ENCODE data around the gene NTRK3. TPM values are rescaled to one million over a fixed set of nuclear protein-coding genes. Genes with fewer than 3 reads are reported as not detected.

The NTRK3 gene
- total RNA-seq, 1 donor from 2014 or later: not detected

- no peak overlapping the region for H3K4me3 ChIP-seq (ENCODE audit: low read depth, low read length)
- TF ChIP-seq, protein P1, sequence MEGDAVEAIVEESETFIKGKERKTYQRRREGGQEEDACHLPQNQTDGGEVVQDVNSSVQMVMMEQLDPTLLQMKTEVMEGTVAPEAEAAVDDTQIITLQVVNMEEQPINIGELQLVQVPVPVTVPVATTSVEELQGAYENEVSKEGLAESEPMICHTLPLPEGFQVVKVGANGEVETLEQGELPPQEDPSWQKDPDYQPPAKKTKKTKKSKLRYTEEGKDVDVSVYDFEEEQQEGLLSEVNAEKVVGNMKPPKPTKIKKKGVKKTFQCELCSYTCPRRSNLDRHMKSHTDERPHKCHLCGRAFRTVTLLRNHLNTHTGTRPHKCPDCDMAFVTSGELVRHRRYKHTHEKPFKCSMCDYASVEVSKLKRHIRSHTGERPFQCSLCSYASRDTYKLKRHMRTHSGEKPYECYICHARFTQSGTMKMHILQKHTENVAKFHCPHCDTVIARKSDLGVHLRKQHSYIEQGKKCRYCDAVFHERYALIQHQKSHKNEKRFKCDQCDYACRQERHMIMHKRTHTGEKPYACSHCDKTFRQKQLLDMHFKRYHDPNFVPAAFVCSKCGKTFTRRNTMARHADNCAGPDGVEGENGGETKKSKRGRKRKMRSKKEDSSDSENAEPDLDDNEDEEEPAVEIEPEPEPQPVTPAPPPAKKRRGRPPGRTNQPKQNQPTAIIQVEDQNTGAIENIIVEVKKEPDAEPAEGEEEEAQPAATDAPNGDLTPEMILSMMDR (conservative IDR thresholded peaks at IDR 0.05; ENCODE audit: low read depth, low read length): no peak
- no peak for DNase-seq (ENCODE audit: low read depth)
These were observed 252.1 kb downstream of the NTRK3 start for GRCh38 chr15:88004399-88004798.

- H3K4me3 ChIP-seq (ENCODE audit: low read depth, low read length): no peak overlapping the region
- no peak for DNase-seq (ENCODE audit: low read depth)
- TF ChIP-seq, protein P1 (conservative IDR thresholded peaks at IDR 0.05; ENCODE audit: low read depth, low read length): peak; percentile 10
These were observed 252.8 kb downstream of the NTRK3 start for GRCh38 chr15:88003541-88004327.

- no peak for DNase-seq (ENCODE audit: low read depth)
- no peak overlapping the region for H3K4me3 ChIP-seq (ENCODE audit: low read depth, low read length)
- TF ChIP-seq, protein P1 (conservative IDR thresholded peaks at IDR 0.05; ENCODE audit: low read depth, low read length): no peak
These were observed 253.8 kb downstream of the NTRK3 start for GRCh38 chr15:88002706-88003105.

GRCh38 chr15:87998630-87999029 lies 257.9 kb downstream of the NTRK3 start:
- TF ChIP-seq, protein P1 (conservative IDR thresholded peaks at IDR 0.05; ENCODE audit: low read depth, low read length): no peak
- H3K4me3 ChIP-seq (ENCODE audit: low read depth, low read length): no peak overlapping the region
- DNase-seq (ENCODE audit: low read depth): no peak

DNA sequence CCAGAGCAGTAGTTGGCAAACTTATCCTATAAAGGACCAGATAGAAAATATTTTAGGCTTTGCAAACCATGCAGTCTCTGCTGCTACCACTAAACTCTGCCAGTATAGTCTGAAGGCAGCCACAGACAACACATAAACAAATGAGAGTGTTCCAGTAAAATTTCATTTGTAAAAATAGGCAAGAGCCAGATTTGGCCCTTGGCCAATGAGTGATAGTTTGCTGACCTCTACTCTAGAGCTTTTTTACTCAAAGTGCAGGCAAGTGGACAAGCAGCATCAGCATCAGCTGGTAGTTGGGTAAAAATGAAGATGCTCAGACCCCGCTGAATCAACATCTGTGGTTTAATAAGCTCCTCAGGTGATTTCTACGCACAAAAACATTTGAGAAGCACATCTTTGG lies 269.8 kb downstream of the NTRK3 start:
- TF ChIP-seq, protein P1 (conservative IDR thresholded peaks at IDR 0.05; ENCODE audit: low read depth, low read length): no peak
- H3K4me3 ChIP-seq (ENCODE audit: low read depth, low read length): no peak overlapping the region
- DNase-seq (ENCODE audit: low read depth): no peak

GRCh38 chr15:87985451-87985850 lies 271.1 kb downstream of the NTRK3 start:
- TF ChIP-seq, protein P1 (conservative IDR thresholded peaks at IDR 0.05; ENCODE audit: low read depth, low read length): no peak
- no peak for DNase-seq (ENCODE audit: low read depth)

GRCh38 chr15:87981969-87982368 lies 274.6 kb downstream of the NTRK3 start:
- TF ChIP-seq, protein P1 (conservative IDR thresholded peaks at IDR 0.05; ENCODE audit: low read depth, low read length): no peak
- DNase-seq (ENCODE audit: low read depth): no peak
- no peak overlapping the region for H3K4me3 ChIP-seq (ENCODE audit: low read depth, low read length)

More at GRCh38 chr15:87985451-87985850, 271.1 kb downstream of the NTRK3 start:
- no peak overlapping the region for H3K4me3 ChIP-seq (ENCODE audit: low read depth, low read length)

Measured in epithelial cell of proximal tubule (primary cell).